Body of pancreas (tissue), 4 donors: ENCODE results near the gene PMAIP1. TPM values are rescaled to one million over a fixed set of nuclear protein-coding genes. Genes with fewer than 3 reads are reported as not detected.

Experiments used
- ATAC-seq: fragments of 150-250 bp; one replicate; pipeline ENCODE4 v1.9.1; 2016
- DNase-seq, 4 donors: peaks; one replicate each; pipeline ENCODE4 v3.0.0-alpha.2; 2019
- H3K27ac ChIP-seq, 4 donors: fragments of 200-600 bp; sonication (generic); 1 replicate in 3 of 4; 2 replicates in 1 of 4; pipeline versions ENCODE4 v1.5.1 to v1.6.1; 2016 to 2019; ENCODE audit warnings: mild to moderate bottlenecking in 1 of 4, mixed read lengths in 1 of 4, moderate library complexity in 1 of 4
- H3K27me3 ChIP-seq, 2 donors: fragments of 200-600 bp; sonication (generic); one replicate each; pipeline ENCODE4 v1.6.0; 2016; ENCODE audit warnings: mild to moderate bottlenecking in 1 of 2
- H3K36me3 ChIP-seq, 2 donors: fragments of 200-600 bp; sonication (generic); replicated peaks in 1 of 2; 2 replicates each; pipeline ENCODE4 v1.5.1; 2016; ENCODE audit warnings: low read depth in 2 of 2; ENCODE audit not compliant: insufficient read depth in 1 of 2
- H3K4me1 ChIP-seq: fragments of 200-600 bp; sonication (generic); one replicate; pipeline ENCODE4 v1.6.0; 2016
- H3K4me3 ChIP-seq, 2 donors: fragments of 200-600 bp; sonication (generic); 1 replicate in 1 of 2; 2 replicates in 1 of 2; pipeline ENCODE4 v1.5.1; 2016 to 2019
- H3K9me3 ChIP-seq, 3 donors: fragments of 200-600 bp; sonication (generic); 1 replicate in 2 of 3; 2 replicates in 1 of 3; pipeline ENCODE4 v1.5.1; 2016
- POLR2A ChIP-seq, 3 donors: fragments of 450-650 bp; IDR thresholded peaks; one replicate each; pipeline ENCODE4 v1.6.1; 2016; ENCODE audit warnings: antibody characterized with exemption in 3 of 3, mild to moderate bottlenecking in 2 of 3
- WGBS, 2 donors: methylation state at CpG; one replicate each; pipeline ENCODE4 v1.1.5; 2017; 5-methylcytosine and 5-hydroxymethylcytosine counted together
- intact Hi-C: fragments of 100-400 bp; cut with DNase I; formaldehyde crosslinking; loops from one replicate; pipeline ENCODE4 v1.15.1; 2023
- total RNA-seq, 2 donors: library from RNA; depleted of rRNA; stranded (reverse); fragments of >200 nt; gene quantifications; one replicate each; pipeline ENCODE4 v1.1.0, GENCODE V29; 2016
- TF ChIP-seq, protein P1 (sequence below), 7 experiments: fragments of 450-650 bp in 4 of 7; fragments of 200-600 bp in 3 of 7; sonication (generic) in 3 of 7; IDR thresholded peaks; one replicate each; pipeline ENCODE4 v1.5.1; 2016 to 2019; ENCODE audit warnings: antibody characterized with exemption in 7 of 7

Gene PMAIP1
- total RNA-seq, 2 donors from 2014 or later, result 1.0 TPM; not detected in 1

DNA sequence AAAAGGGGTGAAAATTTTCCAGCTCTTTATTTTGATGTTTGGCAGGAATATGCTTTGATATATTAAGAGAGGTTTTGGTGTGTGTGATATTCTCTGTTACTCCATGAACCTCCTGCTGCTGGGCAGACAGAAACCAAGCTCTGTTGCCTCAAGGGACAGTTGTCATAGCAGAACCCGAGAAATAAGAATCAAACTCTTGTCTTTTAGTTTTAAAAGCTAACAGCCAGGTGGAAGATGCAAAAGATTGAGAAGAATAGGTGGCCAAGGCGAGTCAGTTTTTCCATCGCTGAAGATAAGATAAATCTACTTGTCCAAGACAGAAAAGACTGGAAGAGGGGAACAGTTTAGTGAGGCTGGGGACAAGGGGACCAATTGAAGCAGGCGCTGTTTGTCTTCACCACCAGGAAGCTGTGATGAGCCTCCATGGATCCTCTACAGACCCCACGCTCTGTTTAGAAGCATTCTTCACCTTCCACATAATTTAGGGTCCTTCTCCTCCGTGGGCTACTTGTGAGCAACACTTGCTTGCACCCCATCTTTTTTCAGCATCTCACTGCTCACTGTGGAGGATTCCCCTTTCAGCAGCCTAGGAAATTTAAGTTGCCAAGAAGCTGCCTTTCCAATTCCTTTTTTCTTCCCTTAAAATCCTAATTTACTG is 23.9 kb downstream of the PMAIP1 start:
- DNase-seq (no peak), ATAC-seq (no peak)
- Histone ChIP-seq H3K4me1 (peaks cover 6% of the 10 kb centered on the region), H3K9me3 (no peaks in the 10 kb centered on the region), H3K27ac (no peak overlapping the region), H3K27me3 (no peaks in the 10 kb centered on the region), H3K36me3 (no peaks in the 10 kb centered on the region), H3K4me3 (no peak overlapping the region)
- intact Hi-C loops, result no loop called here
- no peak for TF ChIP-seq POLR2A (IDR thresholded peaks at IDR 0.05)
- TF ChIP-seq, protein P1, sequence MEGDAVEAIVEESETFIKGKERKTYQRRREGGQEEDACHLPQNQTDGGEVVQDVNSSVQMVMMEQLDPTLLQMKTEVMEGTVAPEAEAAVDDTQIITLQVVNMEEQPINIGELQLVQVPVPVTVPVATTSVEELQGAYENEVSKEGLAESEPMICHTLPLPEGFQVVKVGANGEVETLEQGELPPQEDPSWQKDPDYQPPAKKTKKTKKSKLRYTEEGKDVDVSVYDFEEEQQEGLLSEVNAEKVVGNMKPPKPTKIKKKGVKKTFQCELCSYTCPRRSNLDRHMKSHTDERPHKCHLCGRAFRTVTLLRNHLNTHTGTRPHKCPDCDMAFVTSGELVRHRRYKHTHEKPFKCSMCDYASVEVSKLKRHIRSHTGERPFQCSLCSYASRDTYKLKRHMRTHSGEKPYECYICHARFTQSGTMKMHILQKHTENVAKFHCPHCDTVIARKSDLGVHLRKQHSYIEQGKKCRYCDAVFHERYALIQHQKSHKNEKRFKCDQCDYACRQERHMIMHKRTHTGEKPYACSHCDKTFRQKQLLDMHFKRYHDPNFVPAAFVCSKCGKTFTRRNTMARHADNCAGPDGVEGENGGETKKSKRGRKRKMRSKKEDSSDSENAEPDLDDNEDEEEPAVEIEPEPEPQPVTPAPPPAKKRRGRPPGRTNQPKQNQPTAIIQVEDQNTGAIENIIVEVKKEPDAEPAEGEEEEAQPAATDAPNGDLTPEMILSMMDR (IDR thresholded peaks at IDR 0.05), result no peak
- WGBS, 2 donors, result 75 to 76% methylated on average over 6 of the region's 6 CpGs

DNA sequence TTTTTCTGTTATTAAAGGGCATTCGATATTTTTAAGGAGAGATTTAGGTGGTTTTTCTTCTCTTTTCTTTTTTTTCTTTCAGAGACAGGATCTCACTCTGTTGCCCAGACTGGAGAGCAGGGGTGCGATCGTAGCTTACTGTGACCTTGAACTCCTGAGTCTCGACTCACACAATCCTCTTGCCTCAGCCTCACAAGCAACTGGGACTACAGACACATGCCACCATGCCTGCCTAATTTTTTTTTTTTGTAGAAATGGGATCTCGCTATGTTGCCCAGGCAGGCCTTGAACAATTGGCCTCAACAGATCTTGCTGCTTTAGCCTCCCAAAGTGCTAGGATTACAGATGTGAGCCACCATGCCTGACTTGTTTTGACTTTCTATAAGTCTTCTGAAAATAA is 26.3 kb downstream of the PMAIP1 start:
- Histone ChIP-seq H3K4me3 (no peak overlapping the region), H3K4me1 (peaks cover 6% of the 10 kb centered on the region), H3K27me3 (no peaks in the 10 kb centered on the region), H3K27ac (no peak overlapping the region), H3K9me3 (no peaks in the 10 kb centered on the region), H3K36me3 (no peaks in the 10 kb centered on the region)
- 80 to 91% methylated on average over 5 of the region's 5 CpGs for WGBS, 2 donors
- DNase-seq (no peak), ATAC-seq (no peak)
- TF ChIP-seq, protein P1 (IDR thresholded peaks at IDR 0.05), result no peak
- no peak for TF ChIP-seq POLR2A (IDR thresholded peaks at IDR 0.05)
- intact Hi-C loops, result no loop called here

DNA sequence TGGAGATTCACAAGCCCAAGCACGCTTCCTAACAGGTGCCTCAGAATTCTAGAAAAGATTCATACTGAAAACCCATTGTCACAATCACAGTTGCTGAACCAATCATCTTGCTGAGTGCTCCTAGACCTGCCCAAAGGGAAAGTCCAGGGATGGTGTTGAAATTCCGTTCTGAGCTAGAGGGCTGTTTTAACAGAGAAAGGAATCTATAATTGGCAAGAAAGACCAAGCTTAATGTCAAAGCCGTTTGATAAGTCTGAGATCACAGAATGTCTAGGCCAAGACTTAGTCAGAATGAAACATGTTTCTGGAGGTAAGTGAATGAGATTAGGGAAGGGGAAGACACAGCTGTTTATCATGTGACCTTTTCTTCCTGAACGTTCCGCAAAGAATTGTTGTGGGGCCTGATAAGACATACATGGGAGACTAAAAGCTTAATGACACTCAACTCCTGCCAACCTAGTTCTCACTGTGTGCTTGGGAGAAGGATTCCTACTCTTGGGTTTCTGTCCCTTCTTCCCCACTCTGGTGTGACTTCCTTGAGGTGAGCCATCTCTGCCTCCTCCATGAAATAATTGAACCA is 27.5 kb downstream of the PMAIP1 start:
- Histone ChIP-seq H3K36me3 (no peaks in the 10 kb centered on the region), H3K9me3 (no peaks in the 10 kb centered on the region), H3K4me3 (no peak overlapping the region), H3K27ac (no peak overlapping the region), H3K4me1 (peaks cover 6% of the 10 kb centered on the region), H3K27me3 (no peaks in the 10 kb centered on the region)
- intact Hi-C loops, result no loop called here
- DNase-seq, result no peak
- 23 to 30% methylated on average over 5 of the region's 5 CpGs for WGBS, 2 donors
- no peak for TF ChIP-seq POLR2A (IDR thresholded peaks at IDR 0.05)
- TF ChIP-seq, protein P1 (IDR thresholded peaks at IDR 0.05), result no peak
- ATAC-seq, result peak; percentile 72

DNA sequence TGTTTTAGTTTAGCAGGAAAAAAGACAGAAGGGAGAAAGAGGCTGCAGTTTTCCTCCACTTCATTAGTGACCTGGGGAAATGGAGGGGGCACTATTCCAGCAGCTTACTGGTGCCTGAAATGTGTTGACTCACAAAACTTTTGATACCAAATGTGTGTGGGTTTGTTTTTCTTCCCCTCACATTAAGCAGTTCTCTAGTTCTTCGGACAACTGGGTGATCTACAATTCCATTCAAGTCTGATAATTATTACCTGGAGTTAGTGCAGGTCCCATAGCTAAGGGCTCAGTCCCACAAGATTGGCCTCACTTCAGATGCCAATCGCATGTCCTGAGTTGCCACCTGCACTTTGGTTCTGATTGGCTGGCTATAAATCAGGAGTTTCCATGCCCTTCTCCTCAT is 28.4 kb downstream of the PMAIP1 start:
- intact Hi-C loops, result no loop called here
- no peak for TF ChIP-seq POLR2A (IDR thresholded peaks at IDR 0.05)
- TF ChIP-seq, protein P1 (IDR thresholded peaks at IDR 0.05), result no peak
- Histone ChIP-seq H3K4me1 (peaks cover 6% of the 10 kb centered on the region), H3K4me3 (no peak overlapping the region), H3K27ac (no peak overlapping the region), H3K27me3 (no peaks in the 10 kb centered on the region), H3K9me3 (no peaks in the 10 kb centered on the region), H3K36me3 (no peaks in the 10 kb centered on the region)
- DNase-seq (no peak), ATAC-seq (no peak)
- 86% methylated on average over 2 of the region's 2 CpGs for WGBS, 2 donors
